HG03039 (cell line): ENCODE data around the gene WDR5B.
"Not testable (repeated sequence)": the region's sequence is repeated elsewhere in the genome, so short reads cannot be mapped to it uniquely, and the experiment has no call there.

Experiments used
- ATAC-seq: cut with Tn5 transposase; IDR thresholded peaks from one replicate; pipeline ENCODE4 v1.9.1; 2021; ENCODE audit warnings: mild to moderate bottlenecking, moderate library complexity; ENCODE audit not compliant: unreplicated experiment

The WDR5B gene

GRCh38 chr3:122415762-122416654 is at the start of gene WDR5B:
Gene WDR5B, minus strand, starts transcription at chr3:122416062. Its CDS starts 534 bp downstream, at chr3:122415528.
- peak; percentile 79 for ATAC-seq

GRCh38 chr3:122464659-122465058 is 48.8 kb upstream of the WDR5B start:
- no peak for ATAC-seq

- no peak for ATAC-seq
Observed at GRCh38 chr3:122462406-122462805, 46.5 kb upstream of the WDR5B start.

- ATAC-seq: no peak
Observed at GRCh38 chr3:122461806-122462205, 45.9 kb upstream of the WDR5B start.

- no peak for ATAC-seq
Observed at GRCh38 chr3:122458992-122459391, 43.1 kb upstream of the WDR5B start.

GRCh38 chr3:122457706-122458105 is 41.8 kb upstream of the WDR5B start:
- no peak for ATAC-seq

GRCh38 chr3:122456074-122456473 is 40.2 kb upstream of the WDR5B start:
- ATAC-seq: no peak

- no peak for ATAC-seq
Observed at GRCh38 chr3:122451371-122451770, 35.5 kb upstream of the WDR5B start.

GRCh38 chr3:122448218-122448617 is 32.4 kb upstream of the WDR5B start:
- ATAC-seq: not testable (repeated sequence)

- not testable (repeated sequence) for ATAC-seq
Observed at GRCh38 chr3:122444491-122444887, 28.6 kb upstream of the WDR5B start.

GRCh38 chr3:122443762-122444490 is 28.1 kb upstream of the WDR5B start:
- ATAC-seq: not testable (repeated sequence)

- no peak for ATAC-seq
Observed at GRCh38 chr3:122443090-122443489, 27.2 kb upstream of the WDR5B start.

GRCh38 chr3:122435950-122436349 is 20.1 kb upstream of the WDR5B start:
- ATAC-seq: no peak

GRCh38 chr3:122430371-122430770 is 14.5 kb upstream of the WDR5B start:
- ATAC-seq: no peak

- peak; percentile 56 for ATAC-seq
Observed at GRCh38 chr3:122427857-122428471, 12.1 kb upstream of the WDR5B start.

GRCh38 chr3:122421836-122422235 is 6.0 kb upstream of the WDR5B start:
- ATAC-seq: no peak

GRCh38 chr3:122421101-122421500 is 5.2 kb upstream of the WDR5B start:
- ATAC-seq: no peak

- ATAC-seq: no peak
Observed at GRCh38 chr3:122416966-122417365, 1.1 kb upstream of the WDR5B start.

GRCh38 chr3:122415104-122415744 is 638 bp downstream of the WDR5B start:
- ATAC-seq: peak; percentile 45

GRCh38 chr3:122414391-122414790 is 1.5 kb downstream of the WDR5B start:
- no peak for ATAC-seq

GRCh38 chr3:122410639-122411038 is 5.2 kb downstream of the WDR5B start:
- ATAC-seq: no peak
